ENCODE data around the gene ADGRA3.
A peak's percentile ranks its signal among the peaks of the same experiment; 100 is the strongest.
"Not testable (repeated sequence)": the region's sequence is repeated elsewhere in the genome, so short reads cannot be mapped to it uniquely, and the experiment has no call there.

The ADGRA3 gene

DNA sequence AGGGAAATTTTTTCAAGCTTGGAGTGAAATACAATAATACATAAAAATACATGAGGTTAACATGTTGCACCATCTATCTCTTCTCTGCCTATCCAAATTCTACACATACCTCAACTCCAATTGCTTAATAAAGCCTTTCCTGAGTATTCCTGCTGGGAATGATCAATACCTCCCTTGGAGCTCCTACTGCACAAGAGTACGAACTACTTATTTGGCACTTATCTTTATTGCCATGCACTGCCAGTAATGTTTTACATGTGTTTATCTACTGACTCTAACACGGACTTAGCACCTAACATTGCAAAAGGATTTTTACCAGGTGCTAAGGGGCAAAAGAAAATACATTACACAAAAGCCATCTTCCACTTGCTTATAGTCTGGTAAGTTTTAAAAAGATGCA, 80.2 kb downstream of the ADGRA3 start:
- DNase-seq, result no peak

DNA sequence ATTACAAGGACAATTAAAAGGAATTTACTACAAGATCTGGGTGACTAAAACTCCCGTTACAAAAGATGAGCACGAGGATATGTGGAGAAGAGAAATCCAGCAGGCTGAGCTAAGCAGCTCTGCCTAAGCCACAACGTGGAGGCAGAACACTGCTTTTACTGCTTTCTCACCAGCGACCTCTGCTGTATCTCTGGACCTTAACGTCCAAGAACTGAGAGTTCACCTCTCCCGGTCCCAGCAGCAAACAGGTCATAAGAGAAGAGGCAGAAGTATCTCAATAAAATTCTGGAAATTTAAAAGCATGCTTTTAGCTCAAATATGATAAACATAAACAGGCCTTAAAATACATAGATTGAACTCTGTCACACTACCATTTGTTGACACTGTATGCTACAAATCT, 81.0 kb downstream of the ADGRA3 start:
- peak; percentile 20 for DNase-seq

DNA sequence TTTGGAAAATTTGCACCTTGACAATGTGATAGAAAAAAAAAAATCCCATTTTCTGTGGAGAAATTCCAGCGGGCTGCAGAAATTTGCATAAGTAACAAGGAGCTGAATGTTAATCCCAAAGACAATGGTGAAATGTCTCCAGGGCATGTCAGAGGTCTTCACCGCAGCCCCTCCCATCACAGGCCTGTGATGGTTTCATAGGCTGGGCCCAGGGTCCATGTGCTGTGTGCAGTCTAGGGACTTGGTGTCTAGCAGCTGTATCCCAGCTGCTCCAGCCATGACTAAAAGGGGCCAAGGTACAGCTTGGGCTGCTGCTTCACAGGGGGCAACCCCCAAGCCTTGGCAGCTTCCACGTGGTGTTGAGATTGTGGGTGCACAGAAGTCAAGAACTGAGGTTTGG, 85.2 kb downstream of the ADGRA3 start:
- no peak for DNase-seq

DNA sequence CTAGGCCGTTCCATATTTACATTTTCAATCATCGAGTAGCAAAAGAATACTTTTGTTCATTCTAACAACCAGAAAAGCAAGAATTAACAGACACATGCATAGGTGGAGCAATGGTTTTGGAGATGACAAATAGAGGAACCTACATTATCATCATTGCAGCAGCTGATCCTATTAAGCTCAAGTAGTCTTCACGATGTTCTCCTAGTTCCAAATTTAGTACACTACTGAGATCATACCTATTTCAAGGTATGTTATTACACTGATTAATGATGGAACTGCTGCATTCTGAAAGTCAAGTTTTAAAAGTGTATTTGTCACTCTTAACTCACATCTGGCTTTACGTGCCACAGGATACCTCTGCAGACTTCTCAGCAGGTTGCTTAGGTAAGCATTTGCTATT, 87.4 kb downstream of the ADGRA3 start:
- DNase-seq, result no peak

DNA sequence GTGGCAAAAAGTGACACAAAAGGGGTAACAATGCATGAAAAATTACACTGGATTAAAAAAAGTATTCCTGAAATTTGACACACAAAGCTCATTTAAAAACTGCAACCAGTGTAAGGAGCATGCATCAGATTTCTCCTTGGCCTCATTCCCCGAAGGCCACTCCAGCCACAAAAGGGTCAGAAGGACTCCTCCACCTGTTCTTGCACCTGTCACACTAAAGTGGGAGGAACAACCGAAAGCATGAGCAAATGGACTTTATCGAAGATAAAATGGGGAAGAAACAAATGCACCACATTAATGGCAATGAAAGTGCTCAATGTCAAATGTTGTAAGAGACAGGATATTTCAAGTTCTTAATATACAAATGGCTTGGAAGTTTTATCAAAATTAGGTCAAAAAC, 88.2 kb downstream of the ADGRA3 start:
- peak; percentile 34 for DNase-seq

DNA sequence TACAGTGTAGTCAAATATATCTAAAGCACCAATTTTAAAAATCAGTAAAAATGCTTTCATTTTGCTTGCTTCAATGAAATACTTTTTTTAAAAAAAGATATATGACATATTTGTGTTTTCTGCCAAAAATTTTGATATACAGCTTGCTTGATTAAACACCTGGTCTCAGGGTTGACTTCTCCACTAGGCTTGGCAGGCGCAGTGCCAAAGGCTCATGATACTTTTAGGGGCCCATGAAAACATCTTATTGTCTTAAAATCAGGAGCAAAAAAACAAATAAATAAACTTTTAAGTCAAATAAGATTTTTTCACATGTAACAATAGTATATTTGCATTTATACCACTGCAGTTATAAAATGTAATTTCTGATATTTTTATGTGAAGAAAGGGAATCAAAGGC, 95.6 kb downstream of the ADGRA3 start:
- no peak for DNase-seq

DNA sequence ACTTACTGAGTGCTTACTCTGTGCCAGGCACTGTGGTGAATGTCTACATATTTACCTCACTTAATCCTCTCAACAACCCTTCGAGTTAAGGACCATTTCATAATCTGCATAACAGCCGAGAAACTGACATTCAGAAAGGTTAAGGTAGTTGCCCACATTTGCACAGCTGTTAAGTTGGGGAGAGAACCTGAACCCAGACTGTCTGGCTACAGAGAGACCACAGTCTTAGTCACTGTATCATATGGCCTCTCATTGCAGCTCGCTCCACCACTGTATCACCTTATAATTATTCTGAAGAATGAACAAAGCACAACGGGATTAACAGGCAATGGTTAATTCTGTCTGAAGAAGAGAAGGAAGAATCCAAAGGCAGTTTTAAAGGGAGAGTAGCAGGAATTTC, 98.5 kb downstream of the ADGRA3 start:
- DNase-seq, result no peak

DNA sequence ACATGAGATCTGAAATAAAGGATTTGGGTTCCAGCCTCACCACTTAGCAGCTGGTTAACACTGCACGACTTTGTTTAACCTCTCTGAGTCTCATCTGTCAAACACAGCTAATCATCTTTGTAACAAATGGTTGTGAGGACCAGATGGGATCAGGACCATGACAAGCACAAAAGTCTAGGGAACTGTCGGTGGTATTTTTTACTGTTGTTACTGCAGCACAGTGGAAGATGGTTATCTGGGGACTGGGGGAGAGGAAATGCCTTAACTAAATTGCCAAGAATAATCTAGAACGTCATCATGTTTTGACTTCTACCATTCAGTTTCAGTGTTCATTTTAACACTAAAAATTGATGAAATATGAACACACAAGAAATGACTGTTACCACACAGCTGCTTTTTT, 99.5 kb downstream of the ADGRA3 start:
- DNase-seq, result no peak

DNA sequence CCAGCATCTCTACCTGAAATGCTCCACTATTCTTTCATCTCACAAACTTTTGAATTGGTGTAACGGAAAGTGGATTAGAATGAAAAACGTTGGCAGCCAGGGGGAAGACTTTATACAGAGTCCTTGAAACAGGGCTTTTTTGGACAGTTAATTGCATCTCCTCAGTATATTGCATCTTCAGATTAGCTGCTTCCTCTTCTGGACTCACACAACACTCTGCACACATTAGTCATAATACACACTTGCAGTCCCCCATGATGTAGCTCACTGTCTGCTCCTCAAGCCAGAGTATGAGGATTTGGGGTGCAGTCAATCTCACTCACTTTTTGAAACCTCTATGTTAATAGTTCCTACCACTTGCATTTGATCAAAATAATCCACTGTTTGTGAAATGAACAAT, 101.0 kb downstream of the ADGRA3 start:
- no peak for DNase-seq

DNA sequence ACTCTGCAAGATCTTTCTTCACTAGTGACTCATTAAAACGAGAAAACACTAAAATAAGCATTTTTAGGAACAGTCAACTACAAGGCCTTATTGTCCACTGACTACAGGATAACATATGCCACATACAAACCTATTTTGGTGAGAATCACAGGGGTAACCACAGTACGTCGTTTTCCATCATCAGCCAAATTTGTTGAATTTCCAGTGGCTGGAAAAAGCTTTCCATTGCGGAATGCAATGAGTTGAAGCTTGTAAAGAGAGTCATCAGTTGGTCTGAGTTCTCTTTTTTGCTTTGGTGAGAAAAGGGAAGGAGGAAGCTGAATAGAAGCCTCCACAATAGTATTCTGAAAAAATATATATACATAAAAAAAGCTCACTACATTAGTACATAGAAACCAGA, 102.4 kb downstream of the ADGRA3 start:
- no peak for DNase-seq

DNA sequence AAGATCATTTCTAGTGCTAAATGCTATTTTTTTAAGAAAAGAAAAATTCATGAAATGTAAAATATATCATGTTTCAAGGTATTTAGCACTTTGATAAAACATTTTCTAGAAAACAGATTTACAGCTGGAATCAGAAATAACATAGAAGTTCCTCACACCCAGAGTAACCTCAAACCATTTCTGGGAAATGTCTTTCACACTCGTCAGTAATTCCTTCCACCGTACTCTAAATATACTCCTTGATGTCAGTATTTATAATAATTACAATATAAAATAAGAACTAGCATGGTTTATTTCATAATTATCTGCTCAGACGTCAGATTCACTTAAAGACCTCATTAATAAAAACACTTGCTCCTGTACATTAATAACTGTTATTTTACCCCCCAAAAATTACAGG, 103.9 kb downstream of the ADGRA3 start:
- no peak for DNase-seq

DNA sequence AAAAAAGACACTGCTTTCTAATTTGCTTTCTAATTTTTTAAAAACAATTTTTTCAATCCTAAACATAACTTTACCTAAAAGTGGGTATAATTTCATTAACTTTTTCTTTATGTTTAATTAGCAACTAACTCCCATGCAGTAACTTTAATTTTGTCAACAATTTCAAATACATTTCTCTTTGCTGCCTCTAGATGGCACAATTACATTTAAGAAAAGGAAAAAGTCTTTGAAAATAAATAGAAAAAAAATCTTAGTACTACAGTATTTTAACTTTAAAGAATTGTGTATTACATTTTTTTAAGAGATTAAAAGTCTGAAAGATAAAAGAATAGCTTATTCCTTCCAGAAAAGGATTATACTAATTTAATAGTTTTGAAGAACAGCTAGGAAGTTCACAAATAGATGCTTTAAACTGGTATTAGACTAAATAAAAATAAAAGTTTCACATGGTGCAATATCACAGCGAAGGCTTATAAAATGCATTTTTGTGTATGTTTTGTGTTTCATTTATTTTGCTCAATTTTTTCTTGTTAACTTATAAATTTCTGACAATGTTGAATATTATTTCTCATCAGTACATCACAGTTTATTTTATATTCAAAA, 105.1 kb downstream of the ADGRA3 start:
- DNase-seq, result no peak

DNA sequence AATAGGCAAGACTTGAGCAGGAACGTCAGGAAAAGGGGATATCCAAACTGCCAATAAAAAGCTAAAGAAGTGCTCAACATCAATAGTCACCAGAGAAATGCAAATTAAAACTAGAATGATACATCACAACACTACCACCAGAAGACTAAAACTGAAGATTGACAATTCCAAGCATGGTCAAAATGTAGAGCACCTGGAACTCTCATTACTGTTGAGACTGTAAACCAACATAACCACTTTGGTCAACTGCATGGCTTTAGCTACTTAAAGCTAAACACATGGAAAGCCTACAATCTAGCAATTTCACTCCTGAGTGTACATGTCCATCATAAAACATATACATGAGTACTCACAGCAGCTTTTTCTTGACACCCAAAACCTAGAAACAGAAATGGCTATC, 107.4 kb downstream of the ADGRA3 start:
- DNase-seq, result no peak

DNA sequence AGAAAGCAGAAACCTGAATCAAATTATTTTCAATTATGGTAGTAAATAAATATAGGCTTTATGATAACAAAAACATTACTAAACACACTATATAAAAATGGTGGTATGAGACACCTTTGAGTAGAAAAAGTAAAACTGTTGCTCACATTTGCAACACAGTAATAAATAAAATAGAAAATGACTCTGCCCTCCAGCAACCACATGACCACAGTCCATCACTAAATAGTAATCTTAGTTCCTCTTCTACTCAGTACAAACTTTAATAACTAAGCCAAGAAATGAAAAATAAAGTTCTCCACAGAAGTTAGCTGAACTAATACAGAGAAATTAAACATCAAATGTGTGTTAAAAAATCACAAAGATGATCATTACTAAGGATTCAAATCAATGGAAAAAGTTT, 108.5 kb downstream of the ADGRA3 start:
- no peak for DNase-seq

DNA sequence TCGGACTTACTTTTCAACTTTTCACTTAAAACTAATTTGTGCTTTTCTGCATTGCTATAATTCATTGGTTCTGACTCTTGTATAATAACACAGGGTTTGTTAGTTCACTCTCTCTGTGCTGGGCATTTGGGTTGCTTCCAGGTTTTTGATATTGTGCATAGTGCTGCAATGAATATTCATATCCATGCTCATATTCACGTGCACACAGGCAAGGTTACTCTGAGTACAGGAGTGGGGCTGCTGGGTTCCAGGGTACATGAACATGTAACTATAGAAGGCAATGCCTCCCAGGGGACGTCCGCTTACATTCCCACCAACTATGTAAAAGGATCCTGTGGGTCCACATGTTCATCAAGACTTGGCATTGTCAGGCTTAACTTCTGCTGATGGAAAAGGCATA, 117.2 kb downstream of the ADGRA3 start:
- no peak for DNase-seq

DNA sequence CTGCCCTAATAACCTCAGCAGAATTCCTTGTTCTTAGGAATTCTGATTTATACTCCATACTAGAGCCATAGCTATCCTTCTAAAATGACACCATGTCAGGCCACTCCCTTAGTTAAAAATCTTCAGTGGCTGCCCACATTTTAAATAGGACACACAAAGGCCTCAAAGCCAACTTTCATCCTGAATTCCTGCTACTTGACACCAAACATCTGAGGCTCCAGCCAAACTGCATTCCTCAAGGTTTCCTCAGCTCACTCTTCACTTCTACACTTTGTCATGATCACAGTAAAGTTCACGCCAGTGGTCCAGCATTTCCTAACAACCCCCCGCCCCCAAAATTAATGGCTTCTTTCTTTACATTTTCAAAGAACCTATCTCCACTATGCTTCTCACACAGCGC, 124.3 kb downstream of the ADGRA3 start:
- DNase-seq, result no peak

DNA sequence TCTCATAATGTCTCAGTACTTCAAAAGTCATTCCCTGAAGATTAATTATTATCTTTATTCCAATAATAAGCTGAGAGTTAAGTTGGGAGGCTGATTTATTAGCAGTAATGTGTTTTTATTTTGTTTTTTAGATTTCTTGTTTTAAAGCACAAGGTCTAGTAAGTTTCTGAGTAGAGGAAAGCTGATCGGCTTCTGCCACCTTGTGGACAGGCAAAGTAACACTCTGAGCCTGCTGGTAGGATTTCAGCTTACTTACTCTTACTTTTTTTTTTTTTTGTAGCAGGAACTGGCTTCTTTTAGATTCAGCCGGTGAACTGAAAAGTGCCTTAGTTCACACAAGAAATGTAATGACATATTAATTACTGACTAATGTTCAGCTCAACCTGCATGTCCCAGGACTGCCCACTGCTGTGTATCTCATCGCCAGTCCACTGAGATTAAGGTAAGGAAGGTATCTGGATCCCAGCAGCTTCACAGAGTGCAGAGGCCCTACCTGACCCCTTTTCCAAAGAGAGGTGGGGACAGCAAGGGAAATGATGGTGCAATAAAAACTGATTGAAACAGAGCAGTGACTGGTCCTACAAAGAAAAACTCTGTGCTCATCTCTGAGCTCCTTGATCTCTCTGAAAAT, 126.5 kb downstream of the ADGRA3 start:
- peak; percentile 55 for DNase-seq

DNA sequence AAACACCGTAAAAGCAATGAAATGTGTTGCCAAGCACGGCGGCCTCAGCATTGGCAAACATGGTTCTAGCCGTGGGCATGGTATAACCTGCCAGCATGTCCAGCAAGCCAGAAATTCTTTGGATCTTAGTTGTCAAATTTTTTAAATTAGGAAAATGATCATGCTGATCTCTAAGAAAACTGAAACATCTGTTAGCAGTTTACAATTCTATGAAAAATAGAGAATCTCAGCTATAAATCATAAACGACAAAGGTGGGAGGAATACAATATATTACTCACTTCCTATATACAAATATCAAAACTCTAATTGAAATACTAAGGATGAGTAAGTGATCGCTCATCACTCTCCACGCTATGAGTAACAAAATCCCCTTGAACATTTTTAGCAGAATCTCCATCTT, 130.3 kb downstream of the ADGRA3 start:
- no peak for DNase-seq

DNA sequence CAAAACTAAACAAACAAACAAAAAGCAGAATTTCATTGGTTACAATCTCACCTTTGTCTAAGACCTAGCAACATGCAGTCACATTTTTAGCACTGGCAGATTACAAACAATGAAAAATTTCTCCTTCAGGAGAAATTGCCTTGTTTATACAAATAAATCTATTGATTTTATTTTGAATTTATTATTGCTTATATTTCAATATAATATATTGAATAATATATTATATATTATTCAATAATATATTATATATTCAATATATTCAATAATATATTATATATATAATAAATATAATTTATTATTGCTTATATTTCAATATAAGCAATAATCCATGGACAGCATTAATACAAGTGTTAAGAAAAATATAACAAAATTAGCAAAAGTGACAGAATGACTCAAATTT, 131.7 kb downstream of the ADGRA3 start:
- DNase-seq, result no peak

DNA sequence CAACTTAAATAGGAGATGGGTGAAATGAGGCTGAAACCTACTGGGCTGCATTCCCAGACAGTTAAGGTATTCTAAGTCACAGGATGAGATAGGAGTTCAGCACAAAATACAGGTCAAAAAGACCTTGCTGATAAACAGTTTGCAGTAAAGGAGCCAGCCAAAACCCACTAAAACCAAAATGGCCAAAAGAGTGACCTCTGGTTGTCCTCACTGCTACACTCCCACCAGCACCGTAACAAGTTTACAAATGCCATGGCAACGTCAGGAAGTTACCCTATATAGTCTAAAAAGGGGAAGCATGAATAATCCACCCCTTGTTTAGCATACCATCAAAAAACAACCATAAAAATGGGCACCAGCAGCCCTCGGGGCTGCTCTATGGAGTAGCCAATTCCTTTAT, 133.7 kb downstream of the ADGRA3 start:
- DNase-seq, result not testable (repeated sequence)

DNA sequence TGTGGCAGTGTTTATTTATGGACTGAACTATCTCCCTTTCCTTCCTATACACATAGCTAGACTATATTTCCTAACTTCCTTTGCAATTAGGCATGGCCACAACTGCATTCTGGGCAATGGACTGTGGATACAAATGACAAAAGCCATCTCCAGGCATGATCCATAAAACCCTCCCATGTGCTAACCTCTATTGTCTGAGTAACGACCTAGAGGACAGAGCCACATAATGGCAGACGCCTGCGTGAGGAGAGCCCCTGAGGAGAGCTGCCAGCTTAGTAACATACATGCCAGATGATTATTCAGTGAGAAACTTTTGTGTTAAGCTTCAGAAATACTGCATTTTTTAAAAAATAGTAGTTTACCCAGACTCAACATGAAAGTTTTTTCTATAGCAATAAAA, 142.9 kb downstream of the ADGRA3 start:
- no peak for DNase-seq

DNA sequence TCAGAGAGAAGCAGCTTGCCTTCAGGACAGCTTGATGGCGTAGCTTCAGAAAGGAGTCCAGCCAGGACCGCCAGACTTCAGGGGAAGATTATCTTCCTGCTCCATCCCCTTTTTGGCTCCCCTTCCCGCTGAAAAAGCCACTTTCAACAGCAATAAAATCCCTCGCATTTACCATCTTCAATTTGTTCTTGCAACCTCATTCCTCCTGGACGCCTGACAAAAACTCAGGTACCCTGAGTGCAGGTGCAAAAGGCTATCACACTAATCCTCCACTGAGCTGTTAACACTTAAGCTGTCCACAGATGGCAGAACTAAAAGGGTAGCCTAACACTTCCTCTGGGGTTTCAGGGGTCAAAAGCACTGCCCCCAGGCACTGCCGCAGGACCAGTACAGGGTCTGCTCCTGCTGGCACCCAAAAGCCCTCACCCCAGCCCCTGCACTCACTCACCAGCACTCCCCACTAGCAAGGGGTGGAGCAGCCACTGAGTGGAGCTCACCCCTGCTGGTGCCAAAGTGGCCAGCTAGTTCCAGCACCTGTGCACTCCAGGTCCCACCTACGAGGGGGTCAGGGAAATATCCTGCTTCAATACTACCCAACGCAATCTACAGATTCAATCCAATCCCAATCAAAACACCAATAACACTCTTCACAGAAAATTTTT, 145.8 kb downstream of the ADGRA3 start:
- no peak for DNase-seq

DNA sequence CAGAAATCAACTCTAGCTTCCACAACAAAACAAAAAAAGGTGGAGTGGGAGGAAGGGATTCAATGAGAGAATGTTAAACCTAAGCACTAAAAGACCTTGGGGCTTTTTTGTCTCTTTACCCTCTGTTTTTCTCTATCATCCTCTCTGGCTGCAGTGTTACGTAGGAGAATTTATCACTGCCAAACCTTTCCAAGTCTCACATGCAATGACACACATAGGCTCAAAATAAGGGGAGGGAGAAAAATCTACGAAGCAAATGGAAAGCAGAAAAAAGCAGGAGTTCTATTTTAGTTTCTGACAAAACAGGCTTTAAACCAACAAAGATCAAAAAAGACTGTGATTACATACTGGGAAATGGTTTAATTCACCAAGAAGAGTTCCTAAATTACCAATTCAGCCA, 152.1 kb downstream of the ADGRA3 start:
- no peak for DNase-seq

DNA sequence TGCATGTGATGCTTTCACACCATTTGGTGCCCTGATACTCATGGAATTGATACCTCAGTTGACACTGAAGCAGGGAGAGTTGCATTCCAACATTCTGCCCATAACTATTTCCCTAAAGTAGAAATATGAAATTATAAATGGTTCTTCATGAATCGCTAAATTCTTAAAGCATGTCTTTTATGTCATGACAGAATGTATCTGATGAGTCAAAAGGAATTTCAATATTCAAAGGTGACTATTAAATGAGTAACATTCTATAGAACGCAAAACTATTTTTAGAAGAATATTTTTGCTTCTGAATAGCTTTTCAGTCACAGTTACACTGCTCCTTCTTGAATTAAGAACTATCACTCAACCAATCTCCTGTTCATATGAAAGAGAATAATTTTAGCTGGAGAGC, 152.8 kb downstream of the ADGRA3 start:
- no peak for DNase-seq
